H1 (cell line): ENCODE results near the gene HIPK3. TPM values are rescaled to one million over a fixed set of nuclear protein-coding genes. Genes with fewer than 3 reads are reported as not detected.

Experiments
- CTCF ChIA-PET: fragments of 300-600 bp; sonication (Branson Sonifier 250); formaldehyde crosslinking; loops from one replicate; lab custom pipeline; 2021; ENCODE audit not compliant: partially characterized antibody; lab: Charles Lee
- POLR2A ChIA-PET: fragments of 300-600 bp; sonication (Branson Sonifier 250); formaldehyde crosslinking; loops from one replicate; lab custom pipeline; 2021; ENCODE audit warnings: inconsistent platforms; ENCODE audit not compliant: partially characterized antibody; lab: Charles Lee
- DNase-seq, 2 experiments: peaks; one replicate each; pipeline versions ENCODE4 v3.0.0 to v3.0.0-alpha.2; 2010 to 2022; ENCODE audit warnings: low spot score in 2 of 2, low read depth in 1 of 2, mixed read lengths in 1 of 2
- FAIRE-seq: peaks from 2 replicates; lab custom pipeline; 2011; peaks lifted over from hg19 to GRCh38; lab: Jason Lieb, UNC
- H2AFZ ChIP-seq: 2 replicates; pipeline ENCODE4 v1.8.1; 2012; ENCODE audit warnings: low read length, inconsistent platforms
- H2AK5ac ChIP-seq: 2 replicates; pipeline ENCODE4 v1.6.1; 2013; ENCODE audit warnings: low read depth, low read length
- H2BK120ac ChIP-seq: replicated peaks from 2 replicates; pipeline ENCODE3; 2013; ENCODE audit warnings: low read depth, low read length, inconsistent platforms
- H2BK12ac ChIP-seq: 2 replicates; pipeline ENCODE4 v1.6.1; 2013; ENCODE audit warnings: low read depth, low read length
- H2BK15ac ChIP-seq: 2 replicates; pipeline ENCODE4 v1.6.1; 2013; ENCODE audit warnings: low read length
- H2BK20ac ChIP-seq: 2 replicates; pipeline ENCODE4 v1.6.1; 2013; ENCODE audit warnings: low read length
- H2BK5ac ChIP-seq: 2 replicates; pipeline ENCODE4 v1.6.1; 2013; ENCODE audit warnings: low read depth, low read length
- H3K14ac ChIP-seq: 2 replicates; pipeline ENCODE4 v1.6.1; 2013; ENCODE audit warnings: inconsistent platforms; ENCODE audit not compliant: insufficient read length
- H3K18ac ChIP-seq: 2 replicates; pipeline ENCODE4 v1.6.1; 2013; ENCODE audit warnings: low read length; ENCODE audit errors: extremely low read depth
- H3K23ac ChIP-seq: 2 replicates; pipeline ENCODE4 v1.6.1; 2013; ENCODE audit warnings: inconsistent platforms; ENCODE audit not compliant: insufficient read length
- H3K23me2 ChIP-seq: 2 replicates; pipeline ENCODE4 v1.6.1; 2013; ENCODE audit warnings: low read depth, low read length
- H3K27ac ChIP-seq: 2 replicates; pipeline ENCODE4 v1.6.1; 2011; ENCODE audit warnings: low read depth, low read length, inconsistent platforms
- H3K27me3 ChIP-seq, 4 experiments: replicated peaks in 1 of 4; 1 replicate in 1 of 4; 2 replicates in 3 of 4; pipeline versions ENCODE4 v1.6.1 to v1.8.1; 2011 to 2013; ENCODE audit warnings: low read length in 3 of 4, mild to moderate bottlenecking in 3 of 4, inconsistent platforms in 2 of 4, mixed read lengths in 2 of 4, moderate library complexity in 1 of 4; ENCODE audit not compliant: control insufficient read depth in 3 of 4, insufficient read depth in 3 of 4; ENCODE audit errors: extremely low read depth in 1 of 4
- H3K36me3 ChIP-seq, 4 experiments: 2 replicates each; pipeline versions ENCODE4 v1.6.1 to v1.8.1; 2011 to 2013; ENCODE audit warnings: mild to moderate bottlenecking in 4 of 4, low read length in 3 of 4, moderate library complexity in 2 of 4, control low read depth in 1 of 4, inconsistent platforms in 1 of 4; ENCODE audit not compliant: insufficient read depth in 4 of 4, control insufficient read depth in 2 of 4
- H3K4ac ChIP-seq: replicated peaks from 2 replicates; pipeline ENCODE3; 2013; ENCODE audit warnings: low read length, low read depth, mixed read lengths, inconsistent platforms; ENCODE audit not compliant: insufficient read length
- H3K4me1 ChIP-seq, 4 experiments: replicated peaks in 1 of 4; 1 replicate in 1 of 4; 2 replicates in 3 of 4; pipeline versions ENCODE4 v1.6.1 to v1.8.1; 2011 to 2013; ENCODE audit warnings: low read length in 3 of 4, inconsistent platforms in 2 of 4, mixed read lengths in 1 of 4; ENCODE audit not compliant: insufficient read depth in 4 of 4, control insufficient read depth in 3 of 4
- H3K4me2 ChIP-seq, 2 experiments: 2 replicates each; pipeline versions ENCODE4 v1.6.1 to v1.8.1; 2011 to 2013; ENCODE audit warnings: low read depth in 2 of 2, low read length in 2 of 2, control low read depth in 1 of 2, inconsistent platforms in 1 of 2, mild to moderate bottlenecking in 1 of 2; ENCODE audit not compliant: insufficient read depth in 1 of 2
- H3K4me3 ChIP-seq, 4 experiments: fragments of 200-600, 300-600 bp in 1 of 4; sonication (generic), shearing (Covaris generic), sonication (Bioruptor Twin) in 1 of 4; 2 replicates each; pipeline versions ENCODE4 v1.5.1 to v1.8.1; 2011 to 2016; ENCODE audit warnings: low read length in 4 of 4, low read depth in 3 of 4, control low read depth in 2 of 4, inconsistent platforms in 2 of 4, mild to moderate bottlenecking in 2 of 4, mixed read lengths in 1 of 4, moderate library complexity in 1 of 4; ENCODE audit not compliant: insufficient read depth in 2 of 4; ENCODE audit errors: extremely low read depth in 1 of 4
- H3K56ac ChIP-seq: replicated peaks from 2 replicates; pipeline ENCODE3; 2013; ENCODE audit warnings: low read depth, mild to moderate bottlenecking, mixed read lengths, low read length, inconsistent platforms; ENCODE audit not compliant: insufficient read length
- H3K79me1 ChIP-seq: 2 replicates; pipeline ENCODE4 v1.6.1; 2013; ENCODE audit warnings: low read depth, low read length, control low read depth
- H3K79me2 ChIP-seq, 2 experiments: 2 replicates each; pipeline versions ENCODE4 v1.6.1 to v1.8.1; 2012 to 2013; ENCODE audit warnings: low read length in 2 of 2, mild to moderate bottlenecking in 2 of 2, inconsistent platforms in 1 of 2; ENCODE audit not compliant: insufficient read depth in 2 of 2, control insufficient read depth in 1 of 2
- H3K9ac ChIP-seq, 4 experiments: replicated peaks in 1 of 4; 1 replicate in 1 of 4; 2 replicates in 3 of 4; pipeline versions ENCODE4 v1.6.1 to v1.8.1; 2011 to 2013; ENCODE audit warnings: low read depth in 3 of 4, low read length in 3 of 4, control low read depth in 2 of 4, mild to moderate bottlenecking in 2 of 4, moderate library complexity in 2 of 4, inconsistent platforms in 1 of 4; ENCODE audit errors: extremely low read depth in 1 of 4
- H3K9me3 ChIP-seq, 2 experiments: 2 replicates each; pipeline versions ENCODE4 v1.6.1 to v1.8.1; 2012 to 2013; ENCODE audit warnings: mild to moderate bottlenecking in 2 of 2, moderate library complexity in 2 of 2, control low read depth in 1 of 2, inconsistent platforms in 1 of 2, low read depth in 1 of 2, low read length in 1 of 2, mixed read lengths in 1 of 2; ENCODE audit not compliant: insufficient read depth in 2 of 2
- H4K20me1 ChIP-seq, 2 experiments: replicated peaks in 1 of 2; 2 replicates each; pipeline versions ENCODE3 to v1.8.1; 2011 to 2013; ENCODE audit warnings: inconsistent platforms in 2 of 2, low read length in 2 of 2, mild to moderate bottlenecking in 1 of 2; ENCODE audit not compliant: insufficient read depth in 2 of 2, control insufficient read depth in 1 of 2
- H4K5ac ChIP-seq: 2 replicates; pipeline ENCODE4 v1.6.1; 2013; ENCODE audit warnings: low read length, low read depth, mixed read lengths, inconsistent platforms; ENCODE audit not compliant: insufficient read length
- H4K8ac ChIP-seq: 2 replicates; pipeline ENCODE4 v1.8.0; 2013; ENCODE audit warnings: mild to moderate bottlenecking, moderate library complexity, low read length, inconsistent platforms; ENCODE audit not compliant: insufficient read depth; ENCODE audit errors: extremely low read depth
- H4K91ac ChIP-seq: replicated peaks from 2 replicates; pipeline ENCODE3; 2013; ENCODE audit warnings: low read length, mixed read lengths, inconsistent platforms; ENCODE audit not compliant: insufficient read length
- BCL11A ChIP-seq, 2 experiments: IDR thresholded peaks; one replicate each; pipeline ENCODE4 v1.6.1; 2011; ENCODE audit warnings: low read depth in 2 of 2, low read length in 2 of 2, mild to moderate bottlenecking in 2 of 2
- CTCF ChIP-seq, 3 experiments: IDR thresholded peaks; 1 replicate in 2 of 3; 2 replicates in 1 of 3; pipeline versions ENCODE4 v1.5.1 to v1.6.1; 2011; ENCODE audit warnings: low read length in 3 of 3, mild to moderate bottlenecking in 3 of 3, inconsistent platforms in 2 of 3, low read depth in 1 of 3, moderate library complexity in 1 of 3; ENCODE audit not compliant: insufficient read depth in 1 of 3; ENCODE audit errors: control extremely low read depth in 1 of 3
- RAD21 ChIP-seq, 2 experiments: IDR thresholded peaks in 1 of 2; conservative IDR thresholded peaks in 1 of 2; 2 replicates each; pipeline ENCODE4 v1.6.1; 2011; ENCODE audit warnings: low read depth in 2 of 2, low read length in 2 of 2, improper control_type of control experiment in 1 of 2, inconsistent platforms in 1 of 2, mild to moderate bottlenecking in 1 of 2, moderate library complexity in 1 of 2
- TBP ChIP-seq: IDR thresholded peaks from 2 replicates; pipeline ENCODE4 v1.6.1; 2011; ENCODE audit warnings: low read depth, low read length, improper control_type of control experiment
- WGBS, 2 experiments: shearing (Covaris generic) in 1 of 2; methylation state at CpG; one replicate each; pipeline versions ENCODE4 v1.1.6 to v1.1.7; 2013 to 2015; ENCODE audit warnings: low lambda C conversion rate in 2 of 2, mixed read lengths in 2 of 2, inconsistent platforms in 1 of 2, low coverage in 1 of 2, missing lambda C conversion rate in 1 of 2; ENCODE audit not compliant: insufficient replicate concordance in 2 of 2, insufficient coverage in 1 of 2, insufficient read length in 1 of 2; ENCODE audit errors: extremely low coverage in 1 of 2, missing lambda C conversion rate in 1 of 2; 5-methylcytosine and 5-hydroxymethylcytosine counted together
- polyA plus RNA-seq, 7 experiments: library from polyadenylated mRNA; depleted of rRNA in 3 of 7; stranded (reverse) in 5 of 7; unstranded in 2 of 7; fragments of >200 nt in 5 of 7; fragments of 200-250 nt in 2 of 7; gene quantifications; 1 replicate in 5 of 7; 2 replicates in 1 of 7; 4 replicates in 1 of 7; pipeline versions ENCODE4 v1.2.1 to v1.2.3, GENCODE V29; 2011 to 2013; ENCODE audit warnings: missing spikeins in 2 of 7, mixed read lengths in 2 of 7
- total RNA-seq: library from RNA; stranded (reverse); fragmentation: NEBNext Ultra II Directional; extraction: Animal tissue kit (Norgen Biotek cat#: 25700); gene quantifications from 2 replicates; pipeline ENCODE4 v1.2.1, GENCODE V29; 2021

The HIPK3 gene
- total and polyA plus RNA-seq, 2 of the 8 experiments (the other 6 are each of a cell fraction or from before 2014, with no cell fraction given), result 5.0 to 22.3 TPM

GRCh38 chr11:33358150-33358831 is 101.1 kb downstream of the HIPK3 start:
- H3K4me2 ChIP-seq, result no peak overlapping the region
- no peak for FAIRE-seq
- H2BK12ac ChIP-seq, result no peak overlapping the region
- no peaks in the 10 kb centered on the region for H3K4me1 ChIP-seq
- DNase-seq, result no peak
- H2BK20ac ChIP-seq, result no peak overlapping the region
- H3K79me2 ChIP-seq, result no peaks in the 10 kb centered on the region
- peaks cover 2 to 7% (median 4%) of the 10 kb centered on the region in 4 experiments; a peak in 5 of 8 replicates for H3K36me3 ChIP-seq
- peaks cover 0 to 1% (median 0%) of the 10 kb centered on the region in 4 experiments; a peak in 1 of 7 replicates for H3K27me3 ChIP-seq
- no peak overlapping the region for H3K9ac ChIP-seq
- no peak overlapping the region for H2BK15ac ChIP-seq
- H3K18ac ChIP-seq, result no peak overlapping the region
- H4K5ac ChIP-seq, result no peak overlapping the region
- no peak overlapping the region for H2AK5ac ChIP-seq
- no peak overlapping the region for H2AFZ ChIP-seq
- WGBS, 2 experiments, result 85% methylated on average over 4 of the region's 4 CpGs; no CpG with 5 or more reads in 1 of the 2 experiments
- H3K14ac ChIP-seq, result no peak overlapping the region
- H3K79me1 ChIP-seq, result no peaks in the 10 kb centered on the region
- no peak overlapping the region for H3K27ac ChIP-seq
- CTCF ChIA-PET, result interaction anchor here (0.9 to 1.1 kb wide), 2 partner anchors 13 to 18 kb away, joined by 3 read pairs; partner anchors contain the start of gene KIAA1549L
- no peak overlapping the region for H4K91ac ChIP-seq
- no peak overlapping the region for H2BK5ac ChIP-seq
- POLR2A ChIA-PET, result no interaction called here
- H2BK120ac ChIP-seq, result no peak overlapping the region
- H3K23ac ChIP-seq, result no peak overlapping the region
- H3K56ac ChIP-seq, result no peak overlapping the region
- no peak overlapping the region for H4K8ac ChIP-seq
- TF ChIP-seq CTCF (IDR thresholded peaks at IDR 0.05; ENCODE audit: control extremely low read depth in 1 of 3, insufficient read depth in 1 of 3, low read depth in 1 of 3, low read length in 3 of 3) (no peak), TBP (no peak), RAD21 (IDR thresholded peaks at IDR 0.05 in 1 of 2, conservative IDR thresholded peaks at IDR 0.05 in 1 of 2; ENCODE audit: low read depth in 2 of 2, low read length in 2 of 2) (no peak), BCL11A (IDR thresholded peaks at IDR 0.05; ENCODE audit: low read depth in 2 of 2, low read length in 2 of 2) (no peak)
- no peak overlapping the region for H3K4me3 ChIP-seq
- no peak overlapping the region for H3K4ac ChIP-seq
- H3K9me3 ChIP-seq, result no peaks in the 10 kb centered on the region
- no peaks in the 10 kb centered on the region for H3K23me2 ChIP-seq
- no peaks in the 10 kb centered on the region for H4K20me1 ChIP-seq
